ENCODE data around the gene RBM20. TPM values are rescaled to one million over a fixed set of nuclear protein-coding genes. Genes with fewer than 3 reads are reported as not detected.

Gene RBM20
- total and polyA plus RNA-seq, 2 of the 13 experiments (the other 11 are each of a cell fraction or from before 2014, with no cell fraction given), result 0.02 to 0.22 TPM

GRCh38 chr10:110777661-110778060 lies 133.5 kb downstream of the RBM20 start:
- Histone ChIP-seq H3K36me3 (replicated peaks in 1 of 2; ENCODE audit: control insufficient read depth in 1 of 2, insufficient read depth in 2 of 2, low read length in 2 of 2) (no peaks in the 10 kb centered on the region), H3K4me2 (ENCODE audit: low read depth, low read length) (no peak overlapping the region), H3K4me3 (replicated peaks in 1 of 3; ENCODE audit: insufficient read depth in 1 of 3, low read depth in 2 of 3, low read length in 3 of 3) (no peak overlapping the region), H2AFZ (ENCODE audit: low read length) (no peak overlapping the region), H3K27ac (ENCODE audit: extremely low read length, insufficient read depth, low read length) (no peak overlapping the region), H3K9ac (ENCODE audit: insufficient read depth, low read depth, low read length) (no peak overlapping the region), H3K9me3 (ENCODE audit: low read length) (no peaks in the 10 kb centered on the region), H3K4me1 (ENCODE audit: insufficient read depth, low read length) (peaks cover 24% of the 10 kb centered on the region), H3K27me3 (ENCODE audit: control insufficient read depth in 1 of 2, insufficient read depth in 2 of 2, low read length in 2 of 2) (no peaks in the 10 kb centered on the region), H3K79me2 (ENCODE audit: insufficient read depth, low read length) (no peaks in the 10 kb centered on the region), H4K20me1 (ENCODE audit: insufficient read depth, low read length) (no peaks in the 10 kb centered on the region)
- CTCF ChIA-PET (ENCODE audit: low intra/inter-chr PET ratio, low total read pairs), result no interaction called here
- in situ Hi-C loops (cut with HindIII; ENCODE audit: extremely low pct_ligation_motif_present, low pct_unique_long_range_greater_than_20kb), result no loop called here
- TF ChIP-seq ZNF883 (CRISPR knock-in tag; IDR thresholded peaks at IDR 0.05; ENCODE audit: not compliant biosample characterization), result no peak
- TF ChIP-seq BCL6 (CRISPR knock-in tag; IDR thresholded peaks at IDR 0.05), result no peak
- no peak for TF ChIP-seq ESRRA (CRISPR knock-in tag; IDR thresholded peaks at IDR 0.05; ENCODE audit: low read depth)
- TF ChIP-seq RBFOX2 (IDR thresholded peaks at IDR 0.05; ENCODE audit: low read depth, low read length), result no peak
- no peak for TF ChIP-seq ZBTB7B (CRISPR knock-in tag; IDR thresholded peaks at IDR 0.05)
- TF ChIP-seq FOXM1 (CRISPR knock-in tag; IDR thresholded peaks at IDR 0.05), result no peak
- no peak for TF ChIP-seq PHF8 (CRISPR knock-in tag; IDR thresholded peaks at IDR 0.05)
- TF ChIP-seq ZSCAN30 (CRISPR knock-in tag; IDR thresholded peaks at IDR 0.05), result no peak
- TF ChIP-seq DZIP1 (CRISPR knock-in tag; IDR thresholded peaks at IDR 0.05), result no peak
- no peak for TF ChIP-seq TCF7 (IDR thresholded peaks at IDR 0.05; ENCODE audit: low read depth)
- intact Hi-C loops (cut with micrococcal nuclease; ENCODE audit: unreplicated experiment), result no loop called here
- FAIRE-seq, result no peak
- no TSS peak for BruUV-seq (replicated peaks)
- no peak for DNase-seq (ENCODE audit: low spot score)
- no peak for ATAC-seq
- POLR2A ChIA-PET, result no interaction called here
- WGBS (ENCODE audit: low lambda C conversion rate), result 44% methylated on average over 4 of the region's 4 CpGs
